Lung (tissue), 12 donors: Measurements from ENCODE around the gene COL4A2. TPM values are rescaled to one million over a fixed set of nuclear protein-coding genes. Genes with fewer than 3 reads are reported as not detected.

ENCODE experiments used
- ATAC-seq: fragments of 200-7000 bp; cut with Tn5 transposase; one replicate; pipeline ENCODE4 v1.9.1; 2020; ENCODE audit warnings: moderate number of reproducible peaks; ENCODE audit not compliant: insufficient read depth, low FRiP score
- DNase-seq, 3 donors: peaks; one replicate each; pipeline ENCODE4 v3.0.0-alpha.2; 2013 to 2017
- H3K27ac ChIP-seq, 2 donors: one replicate each; pipeline ENCODE4 v1.5.1; 2013; ENCODE audit warnings: mild to moderate bottlenecking in 2 of 2, moderate library complexity in 2 of 2, control low read depth in 1 of 2, inconsistent platforms in 1 of 2, low read depth in 1 of 2, low read length in 1 of 2
- H3K27me3 ChIP-seq, 3 donors: one replicate each; pipeline ENCODE4 v1.5.1; 2013; ENCODE audit warnings: low read length in 2 of 3; ENCODE audit not compliant: control insufficient read depth in 3 of 3, insufficient read depth in 3 of 3
- H3K36me3 ChIP-seq, 4 donors: one replicate each; pipeline ENCODE4 v1.5.1; 2013; ENCODE audit warnings: low read length in 4 of 4, mild to moderate bottlenecking in 1 of 4, moderate library complexity in 1 of 4; ENCODE audit not compliant: control insufficient read depth in 4 of 4, insufficient read depth in 4 of 4
- H3K4me1 ChIP-seq, 5 donors: one replicate each; pipeline ENCODE4 v1.5.1; 2013; ENCODE audit warnings: low read length in 5 of 5, mild to moderate bottlenecking in 2 of 5, moderate library complexity in 1 of 5; ENCODE audit not compliant: control insufficient read depth in 5 of 5, insufficient read depth in 5 of 5
- H3K4me3 ChIP-seq: one replicate; pipeline ENCODE4 v1.5.1; 2013; ENCODE audit warnings: mild to moderate bottlenecking, control low read depth, moderate library complexity
- H3K9ac ChIP-seq, 2 donors: one replicate each; pipeline ENCODE4 v1.5.1; 2013; ENCODE audit warnings: low read length in 2 of 2, control low read depth in 1 of 2; ENCODE audit not compliant: insufficient read depth in 1 of 2
- H3K9me3 ChIP-seq, 4 donors: one replicate each; pipeline ENCODE4 v1.5.1; 2013; ENCODE audit warnings: low read length in 3 of 4, mild to moderate bottlenecking in 1 of 4, moderate library complexity in 1 of 4; ENCODE audit not compliant: control insufficient read depth in 4 of 4, insufficient read depth in 3 of 4
- CTCF ChIP-seq: IDR thresholded peaks from 2 replicates; pipeline ENCODE4 v1.5.1; 2012; ENCODE audit warnings: mild to moderate bottlenecking; ENCODE audit errors: control extremely low read depth, extremely low read depth
- WGBS, 2 donors: extraction: QIAGEN DNeasy Blood & Tissue Kit; methylation state at CpG; one replicate each; pipeline ENCODE4 v1.1.7; 2013; 5-methylcytosine and 5-hydroxymethylcytosine counted together
- polyA plus RNA-seq, 2 donors: library from polyadenylated mRNA; stranded (reverse); fragments of 200-250 nt; gene quantifications; one replicate each; pipeline ENCODE4 v1.2.1, GENCODE V29; 2013
- total RNA-seq, 2 donors: library from RNA; depleted of rRNA in 1 of 2; stranded (reverse); fragments of >200 nt in 1 of 2; gene quantifications; one replicate each; pipeline ENCODE4 v1.2.1, GENCODE V29; 2014 to 2021
- donor health status: control.
- donor health status: control.
- donor health status: Bipolar disorder and iron deficiency.
- donor health status: healthy.
- donor health status: DM: yes; HTN: yes; CAD: no.

The COL4A2 gene
- total and polyA plus RNA-seq, 4 donors: 169 to 627 (median 339) TPM

- Histone ChIP-seq H3K4me3 (no peak overlapping the region), H3K9me3 (no peaks in the 10 kb centered on the region), H3K27me3 (no peaks in the 10 kb centered on the region), H3K27ac (no peak overlapping the region), H3K36me3 (peaks cover 10 to 36% (median 19%) of the 10 kb centered on the region in 4 donors), H3K4me1 (no peaks in the 10 kb centered on the region), H3K9ac (no peak overlapping the region)
- 77 to 80% methylated on average over 22 of the region's 22 CpGs for WGBS, 2 donors
- ATAC-seq (no peak), DNase-seq (no peak)
- TF ChIP-seq CTCF: no peak
Measured at GRCh38 chr13:110458594-110459365, 151.7 kb downstream of the COL4A2 start.

DNA sequence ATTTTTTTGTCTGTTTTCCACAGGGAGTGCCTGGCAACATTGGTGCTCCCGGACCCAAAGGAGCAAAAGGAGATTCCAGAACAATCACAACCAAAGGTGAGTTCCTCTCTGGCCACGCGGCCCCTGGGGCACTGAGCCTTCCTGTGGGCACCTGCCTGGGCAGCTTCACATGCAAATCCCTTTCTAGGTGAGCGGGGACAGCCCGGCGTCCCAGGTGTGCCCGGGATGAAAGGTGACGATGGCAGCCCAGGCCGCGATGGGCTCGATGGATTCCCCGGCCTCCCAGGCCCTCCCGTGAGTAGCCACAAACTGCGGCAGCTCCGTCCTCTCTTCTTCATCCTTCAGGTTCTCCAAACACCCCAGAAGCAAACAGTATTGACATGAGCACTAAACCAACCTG is 155.0 kb downstream of the COL4A2 start:
- DNase-seq (no peak), ATAC-seq (no peak)
- no peak for TF ChIP-seq CTCF
- Histone ChIP-seq H3K4me3 (no peak overlapping the region), H3K27me3 (no peaks in the 10 kb centered on the region), H3K36me3 (peaks cover 13 to 41% (median 34%) of the 10 kb centered on the region in 4 donors), H3K4me1 (no peaks in the 10 kb centered on the region), H3K9ac (no peak overlapping the region), H3K27ac (no peak overlapping the region), H3K9me3 (no peaks in the 10 kb centered on the region)
- 92% methylated on average over 15 of the region's 15 CpGs for WGBS, 2 donors

- Histone ChIP-seq H3K27ac (no peak overlapping the region), H3K4me1 (no peaks in the 10 kb centered on the region), H3K36me3 (peaks cover 13 to 43% (median 40%) of the 10 kb centered on the region in 4 donors), H3K4me3 (no peak overlapping the region), H3K9me3 (no peaks in the 10 kb centered on the region), H3K9ac (no peak overlapping the region), H3K27me3 (no peaks in the 10 kb centered on the region)
- DNase-seq: no peak
- no peak for ATAC-seq
- TF ChIP-seq CTCF: no peak
- WGBS, 2 donors: 78 to 85% methylated on average over 8 of the region's 8 CpGs
Measured at GRCh38 chr13:110463156-110463555, 156.1 kb downstream of the COL4A2 start.
